ENCODE data around the gene SCFD2.
"Not testable (repeated sequence)": the region's sequence is repeated elsewhere in the genome, so short reads cannot be mapped to it uniquely, and the experiment has no call there.

SCFD2 gene

DNA sequence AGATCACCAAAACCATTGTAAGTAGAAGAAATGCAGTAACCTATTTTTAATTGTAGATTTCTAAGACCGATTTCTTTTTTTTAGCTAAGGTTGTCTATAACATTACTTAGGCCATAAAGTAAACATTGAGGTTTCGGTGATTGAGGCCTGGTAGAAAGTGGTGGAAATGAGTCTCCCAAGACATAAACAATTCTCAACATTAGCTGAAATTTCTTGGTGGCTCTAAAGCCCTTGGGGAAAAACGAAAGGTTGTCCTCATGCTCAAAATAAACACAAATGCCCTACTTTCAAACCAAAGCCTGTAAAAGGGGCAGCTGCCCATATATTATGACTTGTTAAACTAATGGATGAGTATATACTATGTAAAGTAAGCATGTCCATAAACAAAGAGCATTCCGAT, 98.8 kb downstream of the SCFD2 start:
- H3K27me3 ChIP-seq (replicated peaks; ENCODE audit: control insufficient read depth, insufficient read depth, low read length), result no peaks in the 10 kb centered on the region
- H3K4me3 ChIP-seq (replicated peaks; ENCODE audit: low read depth, low read length), result no peak overlapping the region
- H3K36me3 ChIP-seq (ENCODE audit: control insufficient read depth, insufficient read depth, low read length), result peaks cover 2% of the 10 kb centered on the region
- no peak for DNase-seq (ENCODE audit: extremely low read depth, insufficient read length)
- TF ChIP-seq CTCF (IDR thresholded peaks at IDR 0.05; ENCODE audit: insufficient read depth, low read length, poor library complexity, severe bottlenecking), result no peak

- DNase-seq (ENCODE audit: extremely low read depth, insufficient read length); H3K36me3 ChIP-seq (ENCODE audit: control insufficient read depth, insufficient read depth, low read length); H3K4me3 ChIP-seq (replicated peaks; ENCODE audit: low read depth, low read length); H3K27me3 ChIP-seq (replicated peaks; ENCODE audit: control insufficient read depth, insufficient read depth, low read length): not testable (repeated sequence)
These were observed 109.9 kb downstream of the SCFD2 start for GRCh38 chr4:53255986-53256385.

GRCh38 chr4:53240573-53240972, 125.3 kb downstream of the SCFD2 start:
- no peak for TF ChIP-seq CTCF (IDR thresholded peaks at IDR 0.05; ENCODE audit: insufficient read depth, low read length, poor library complexity, severe bottlenecking)
- no peak overlapping the region for H3K4me3 ChIP-seq (replicated peaks; ENCODE audit: low read depth, low read length)
- no peaks in the 10 kb centered on the region; the same call in 1 of the 2 replicates for H3K36me3 ChIP-seq (ENCODE audit: control insufficient read depth, insufficient read depth, low read length)
- DNase-seq (ENCODE audit: extremely low read depth, insufficient read length), result no peak
- no peaks in the 10 kb centered on the region for H3K27me3 ChIP-seq (replicated peaks; ENCODE audit: control insufficient read depth, insufficient read depth, low read length)

DNA sequence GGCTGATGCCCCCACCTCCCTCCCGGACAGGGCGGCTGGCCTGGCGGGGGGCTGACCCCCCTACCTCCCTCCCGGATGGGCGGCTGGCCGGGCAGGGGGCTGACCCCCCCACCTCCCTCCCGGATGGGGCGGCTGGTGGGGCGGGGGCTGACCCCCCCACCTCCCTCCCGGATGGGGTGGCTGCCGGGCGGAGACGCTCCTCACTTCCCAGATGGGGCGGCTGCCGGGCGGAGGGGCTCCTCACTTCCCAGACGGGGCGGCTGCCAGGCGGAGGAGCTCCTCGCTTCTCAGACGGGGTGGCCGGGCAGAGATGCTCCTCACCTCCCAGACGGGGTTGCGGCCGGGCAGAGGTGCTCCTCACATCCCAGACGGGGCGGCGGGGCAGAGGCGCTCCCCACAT, 127.5 kb downstream of the SCFD2 start:
- DNase-seq (ENCODE audit: extremely low read depth, insufficient read length); H3K36me3 ChIP-seq (ENCODE audit: control insufficient read depth, insufficient read depth, low read length); H3K4me3 ChIP-seq (replicated peaks; ENCODE audit: low read depth, low read length); H3K27me3 ChIP-seq (replicated peaks; ENCODE audit: control insufficient read depth, insufficient read depth, low read length): not testable (repeated sequence)

- H3K36me3 ChIP-seq (ENCODE audit: control insufficient read depth, insufficient read depth, low read length); DNase-seq (ENCODE audit: extremely low read depth, insufficient read length); H3K27me3 ChIP-seq (replicated peaks; ENCODE audit: control insufficient read depth, insufficient read depth, low read length): not testable (repeated sequence)
These were observed 128.1 kb downstream of the SCFD2 start for GRCh38 chr4:53237811-53238210.

DNA sequence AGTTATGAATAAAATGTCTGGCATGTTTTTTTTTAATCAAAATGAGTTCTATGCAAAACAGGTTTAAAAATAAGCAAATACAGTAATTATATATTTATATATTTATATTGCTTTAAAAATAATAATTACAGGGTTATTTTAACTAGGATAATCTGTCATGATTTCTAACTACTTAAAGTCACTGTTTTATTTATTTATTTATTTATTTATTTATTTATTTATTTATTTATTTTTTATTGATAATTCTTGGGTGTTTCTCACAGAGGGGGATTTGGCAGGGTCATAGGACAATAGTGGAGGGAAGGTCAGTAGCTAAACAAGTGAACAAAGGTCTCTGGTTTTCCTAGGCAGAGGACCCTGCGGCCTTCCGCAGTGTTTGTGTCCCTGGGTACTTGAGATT, 129.2 kb downstream of the SCFD2 start:
- not testable (repeated sequence) for H3K27me3 ChIP-seq (replicated peaks; ENCODE audit: control insufficient read depth, insufficient read depth, low read length); H3K4me3 ChIP-seq (replicated peaks; ENCODE audit: low read depth, low read length); H3K36me3 ChIP-seq (ENCODE audit: control insufficient read depth, insufficient read depth, low read length); DNase-seq (ENCODE audit: extremely low read depth, insufficient read length)

More at GRCh38 chr4:53237811-53238210, 128.1 kb downstream of the SCFD2 start:
- not testable (repeated sequence) for H3K4me3 ChIP-seq (replicated peaks; ENCODE audit: low read depth, low read length)

- no peak for TF ChIP-seq CTCF (IDR thresholded peaks at IDR 0.05; ENCODE audit: insufficient read depth, low read length, poor library complexity, severe bottlenecking)
- H3K4me3 ChIP-seq (replicated peaks; ENCODE audit: low read depth, low read length), result no peak overlapping the region
- DNase-seq (ENCODE audit: extremely low read depth, insufficient read length), result peak; percentile 28
These were observed 130.3 kb downstream of the SCFD2 start for GRCh38 chr4:53235547-53235946.

DNA sequence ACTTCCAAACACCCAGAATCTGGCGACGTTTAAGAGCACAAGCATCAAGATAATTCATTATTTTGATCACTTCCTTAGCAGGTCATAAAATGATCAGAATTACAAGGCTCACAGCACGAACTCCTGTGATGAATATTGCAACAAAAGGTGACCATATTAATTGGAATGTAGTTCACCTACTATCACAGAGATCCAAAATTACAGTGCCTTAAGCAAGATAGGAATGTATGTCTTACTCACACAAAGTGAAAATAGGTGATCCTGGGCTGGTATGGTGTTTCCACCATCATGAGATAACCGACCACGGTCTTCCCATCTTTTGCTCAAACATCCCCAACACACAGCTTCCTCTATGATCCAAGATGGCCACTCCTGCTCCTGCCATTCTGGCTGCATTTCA, 131.2 kb downstream of the SCFD2 start:
- no peaks in the 10 kb centered on the region for H3K36me3 ChIP-seq (ENCODE audit: control insufficient read depth, insufficient read depth, low read length)
- H3K27me3 ChIP-seq (replicated peaks; ENCODE audit: control insufficient read depth, insufficient read depth, low read length), result no peaks in the 10 kb centered on the region
- DNase-seq (ENCODE audit: extremely low read depth, insufficient read length), result no peak
- H3K4me3 ChIP-seq (replicated peaks; ENCODE audit: low read depth, low read length), result no peak overlapping the region
- TF ChIP-seq CTCF (IDR thresholded peaks at IDR 0.05; ENCODE audit: insufficient read depth, low read length, poor library complexity, severe bottlenecking), result no peak

More at GRCh38 chr4:53235547-53235946, 130.3 kb downstream of the SCFD2 start:
- H3K27me3 ChIP-seq (replicated peaks; ENCODE audit: control insufficient read depth, insufficient read depth, low read length), result no peaks in the 10 kb centered on the region
- no peaks in the 10 kb centered on the region for H3K36me3 ChIP-seq (ENCODE audit: control insufficient read depth, insufficient read depth, low read length)
